Measurements from ENCODE around the gene MUC6. TPM values are rescaled to one million over a fixed set of nuclear protein-coding genes. Genes with fewer than 3 reads are reported as not detected.

MUC6 gene
- total and polyA plus RNA-seq, 9 of the 15 experiments (the other 6 are each of a cell fraction or from before 2014, with no cell fraction given) = not detected

DNA sequence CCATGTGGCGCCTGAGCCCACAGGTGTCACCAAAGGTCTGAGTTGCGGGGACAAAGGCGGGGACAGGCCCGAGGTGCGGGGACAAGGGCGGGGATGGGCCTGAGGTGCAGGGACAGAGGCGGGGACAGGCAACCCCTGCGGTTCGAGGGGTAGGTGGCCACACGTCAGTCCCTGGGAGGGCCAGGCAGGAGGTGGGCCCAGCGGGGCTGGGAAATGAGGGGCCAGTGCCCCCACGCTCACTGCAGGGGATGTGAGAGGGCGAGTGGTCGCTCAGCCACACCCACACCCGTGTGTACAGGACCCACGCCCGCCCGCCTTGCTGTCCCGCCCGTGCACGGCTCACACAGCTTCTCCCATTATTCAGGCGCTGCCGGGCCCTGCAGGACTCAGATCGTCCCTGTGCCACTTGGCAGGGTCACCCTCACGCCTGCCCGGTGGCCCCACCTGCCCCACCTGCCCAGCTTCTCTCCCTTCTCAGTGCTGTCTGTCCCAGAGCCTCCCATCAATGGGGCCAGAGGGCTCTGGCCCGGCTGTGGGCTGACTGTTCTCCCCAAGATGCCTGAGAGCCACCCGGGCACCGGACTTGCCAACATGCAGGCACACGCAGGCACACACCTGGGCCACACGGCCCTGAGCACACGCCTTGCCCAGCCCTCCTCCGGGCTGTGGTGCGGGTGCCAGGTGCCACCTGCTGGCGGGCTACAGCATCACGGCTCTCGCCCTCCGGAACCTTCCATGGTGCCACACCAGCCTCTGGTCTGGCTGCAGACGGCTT lies 14.2 kb upstream of the MUC6 start:
- peaks cover 0 to 47% of the 10 kb centered on the region in 2 experiments; a peak in 3 of 5 replicates for H3K4me1 ChIP-seq (replicated peaks in 1 of 2; ENCODE audit: control insufficient read depth in 2 of 2, insufficient read depth in 2 of 2, low read length in 2 of 2)
- intact Hi-C loops (cut with micrococcal nuclease) = loop anchor here (5.0 kb wide), 1 partner anchor 203 kb away; no protein-coding TSS in a partner anchor
- no peaks in the 10 kb centered on the region for H3K79me2 ChIP-seq (ENCODE audit: control insufficient read depth, insufficient read depth, low read length)
- POLR2A ChIA-PET = interaction anchor here (0.7 kb wide), 1 partner anchor 195 kb away, joined by 3 read pairs; no protein-coding TSS in a partner anchor
- no peak overlapping the region for H3K4me3 ChIP-seq
- FAIRE-seq (peak; percentile 61), DNase-seq (ENCODE audit: extremely low read depth in 1 of 4, low spot score in 3 of 4) (peak; percentile 63 to 84 (median 82)), ATAC-seq (peak; percentile 96)
- H4K20me1 ChIP-seq (replicated peaks; ENCODE audit: control insufficient read depth, insufficient read depth, low read length) = peaks cover 17% of the 10 kb centered on the region; the same call in 1 of the 2 replicates
- CTCF ChIA-PET (ENCODE audit: low intra/inter-chr PET ratio) = interaction anchor here (0.7 to 1.6 kb wide), 4 partner anchors 152 to 202 kb away, joined by 3 to 5 read pairs (median 4); no protein-coding TSS in a partner anchor
- BruUV-seq (replicated peaks) = no TSS peak
- in situ Hi-C loops (cut with MboI) = no loop called here
- H2AFZ ChIP-seq (ENCODE audit: low read depth, low read length) = 0 out of 2 replicates have a peak overlapping the region, but pooled peaks have one; percentile 16
- no peaks in the 10 kb centered on the region for H3K36me3 ChIP-seq (ENCODE audit: control insufficient read depth, insufficient read depth, low read length)
- peak overlapping the region in 1 of 2 experiments; percentile 52; a peak in 1 of 4 replicates for H3K9ac ChIP-seq (ENCODE audit: insufficient read depth in 1 of 2, low read depth in 2 of 2, low read length in 2 of 2)
- H3K9me1 ChIP-seq (ENCODE audit: control insufficient read depth, insufficient read depth, low read length) = no peaks in the 10 kb centered on the region
- H3K4me2 ChIP-seq (ENCODE audit: insufficient read depth, low read length) = no peak overlapping the region
- H3K9me3 ChIP-seq (replicated peaks; ENCODE audit: control insufficient read depth, insufficient read depth, low read depth, low read length) = no peaks in the 10 kb centered on the region
- 7% methylated on average over 28 of the region's 39 CpGs for WGBS (ENCODE audit: insufficient coverage, low coverage, missing lambda C conversion rate)
- no peak overlapping the region for H3K27ac ChIP-seq (ENCODE audit: extremely low read depth, low read depth, low read length)
- H3K27me3 ChIP-seq (ENCODE audit: control insufficient read depth in 2 of 2, insufficient read depth in 2 of 2, low read length in 2 of 2) = peaks cover 38 to 91% of the 10 kb centered on the region in 2 experiments
- TF ChIP-seq, protein P1, sequence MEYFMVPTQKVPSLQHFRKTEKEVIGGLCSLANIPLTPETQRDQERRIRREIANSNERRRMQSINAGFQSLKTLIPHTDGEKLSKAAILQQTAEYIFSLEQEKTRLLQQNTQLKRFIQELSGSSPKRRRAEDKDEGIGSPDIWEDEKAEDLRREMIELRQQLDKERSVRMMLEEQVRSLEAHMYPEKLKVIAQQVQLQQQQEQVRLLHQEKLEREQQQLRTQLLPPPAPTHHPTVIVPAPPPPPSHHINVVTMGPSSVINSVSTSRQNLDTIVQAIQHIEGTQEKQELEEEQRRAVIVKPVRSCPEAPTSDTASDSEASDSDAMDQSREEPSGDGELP (CRISPR knock-in tag; IDR thresholded peaks at IDR 0.05; ENCODE audit: borderline replicate concordance) = peak; percentile 57; the same call in 1 of the 2 replicates
- TF ChIP-seq, protein P2, sequence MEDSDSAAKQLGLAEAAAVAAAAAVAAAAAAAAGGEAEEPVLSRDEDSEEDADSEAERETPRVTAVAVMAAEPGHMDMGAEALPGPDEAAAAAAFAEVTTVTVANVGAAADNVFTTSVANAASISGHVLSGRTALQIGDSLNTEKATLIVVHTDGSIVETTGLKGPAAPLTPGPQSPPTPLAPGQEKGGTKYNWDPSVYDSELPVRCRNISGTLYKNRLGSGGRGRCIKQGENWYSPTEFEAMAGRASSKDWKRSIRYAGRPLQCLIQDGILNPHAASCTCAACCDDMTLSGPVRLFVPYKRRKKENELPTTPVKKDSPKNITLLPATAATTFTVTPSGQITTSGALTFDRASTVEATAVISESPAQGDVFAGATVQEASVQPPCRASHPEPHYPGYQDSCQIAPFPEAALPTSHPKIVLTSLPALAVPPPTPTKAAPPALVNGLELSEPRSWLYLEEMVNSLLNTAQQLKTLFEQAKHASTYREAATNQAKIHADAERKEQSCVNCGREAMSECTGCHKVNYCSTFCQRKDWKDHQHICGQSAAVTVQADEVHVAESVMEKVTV (CRISPR knock-in tag; IDR thresholded peaks at IDR 0.05) = peak; percentile 59
- TF ChIP-seq, protein P3, sequence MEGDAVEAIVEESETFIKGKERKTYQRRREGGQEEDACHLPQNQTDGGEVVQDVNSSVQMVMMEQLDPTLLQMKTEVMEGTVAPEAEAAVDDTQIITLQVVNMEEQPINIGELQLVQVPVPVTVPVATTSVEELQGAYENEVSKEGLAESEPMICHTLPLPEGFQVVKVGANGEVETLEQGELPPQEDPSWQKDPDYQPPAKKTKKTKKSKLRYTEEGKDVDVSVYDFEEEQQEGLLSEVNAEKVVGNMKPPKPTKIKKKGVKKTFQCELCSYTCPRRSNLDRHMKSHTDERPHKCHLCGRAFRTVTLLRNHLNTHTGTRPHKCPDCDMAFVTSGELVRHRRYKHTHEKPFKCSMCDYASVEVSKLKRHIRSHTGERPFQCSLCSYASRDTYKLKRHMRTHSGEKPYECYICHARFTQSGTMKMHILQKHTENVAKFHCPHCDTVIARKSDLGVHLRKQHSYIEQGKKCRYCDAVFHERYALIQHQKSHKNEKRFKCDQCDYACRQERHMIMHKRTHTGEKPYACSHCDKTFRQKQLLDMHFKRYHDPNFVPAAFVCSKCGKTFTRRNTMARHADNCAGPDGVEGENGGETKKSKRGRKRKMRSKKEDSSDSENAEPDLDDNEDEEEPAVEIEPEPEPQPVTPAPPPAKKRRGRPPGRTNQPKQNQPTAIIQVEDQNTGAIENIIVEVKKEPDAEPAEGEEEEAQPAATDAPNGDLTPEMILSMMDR (IDR thresholded peaks at IDR 0.05 in 2 of 3, conservative IDR thresholded peaks at IDR 0.05 in 1 of 3; ENCODE audit: insufficient read depth in 2 of 3, low read depth in 1 of 3, low read length in 3 of 3) = peak; percentile 85 to 90 (median 86)
- TF ChIP-seq HDGF (IDR thresholded peaks at IDR 0.05) = no peak
- peak; percentile 83 to 91 for TF ChIP-seq RAD21 (CRISPR knock-in tag; conservative IDR thresholded peaks at IDR 0.05 in 1 of 2, IDR thresholded peaks at IDR 0.05 in 1 of 2)

Data from K562 (cell line).